Measurements from ENCODE around the gene FAM72B.
"Not testable (repeated sequence)": the region's sequence is repeated elsewhere in the genome, so short reads cannot be mapped to it uniquely, and the experiment has no call there.

DNA sequence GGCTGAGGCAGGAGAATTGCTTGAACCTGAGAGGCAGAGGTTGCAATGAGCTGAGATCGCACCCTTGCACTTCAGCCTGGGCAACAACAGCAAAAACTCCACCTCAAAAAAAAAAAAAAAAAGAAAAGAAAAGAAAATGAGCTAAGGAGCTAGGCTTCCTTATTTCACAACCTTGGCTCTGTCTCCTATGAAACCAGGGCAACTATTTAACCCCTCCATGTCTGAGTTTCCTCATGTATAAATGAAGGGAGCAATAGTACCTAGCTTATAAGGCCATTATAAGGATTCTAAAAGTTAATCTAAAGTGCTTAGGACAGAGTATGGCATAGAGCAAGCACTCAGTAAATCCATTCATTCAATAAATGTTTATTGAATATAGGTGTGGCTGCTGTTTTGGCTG lies 32.8 kb downstream of the FAM72B start:
- not testable (repeated sequence) for TF ChIP-seq POLR2AphosphoS5 (IDR thresholded peaks at IDR 0.05; ENCODE audit: low read depth, low read length); TAF1 (IDR thresholded peaks at IDR 0.05; ENCODE audit: low read depth, low read length); POLR2A (IDR thresholded peaks at IDR 0.05; ENCODE audit: low read depth, low read length); PAX5 (IDR thresholded peaks at IDR 0.05; ENCODE audit: insufficient read depth, low read length, severe bottlenecking); POU2F2 (IDR thresholded peaks at IDR 0.05; ENCODE audit: low read depth, low read length)
